IPS DF 6.9 (cell line): Measurements from ENCODE around the gene MKI67.
"Not testable (repeated sequence)": the region's sequence is repeated elsewhere in the genome, so short reads cannot be mapped to it uniquely, and the experiment has no call there.

ENCODE experiments used
- DNase-seq: peaks from one replicate; pipeline ENCODE4 v3.0.0-alpha.2; 2013; ENCODE audit warnings: low read depth, low spot score
- H3K27ac ChIP-seq: one replicate; pipeline ENCODE4 v1.5.1; 2013; ENCODE audit warnings: low read length, control low read depth
- H3K27me3 ChIP-seq: 2 replicates; pipeline ENCODE4 v1.6.1; 2013; ENCODE audit warnings: mild to moderate bottlenecking, low read length; ENCODE audit not compliant: control insufficient read depth, insufficient read depth
- H3K36me3 ChIP-seq: 2 replicates; pipeline ENCODE4 v1.6.1; 2013; ENCODE audit warnings: low read length; ENCODE audit not compliant: control insufficient read depth, insufficient read depth
- H3K4me1 ChIP-seq: 2 replicates; pipeline ENCODE4 v1.6.1; 2013; ENCODE audit warnings: low read length; ENCODE audit not compliant: control insufficient read depth, insufficient read depth
- H3K4me3 ChIP-seq: 2 replicates; pipeline ENCODE4 v1.5.1; 2013; ENCODE audit warnings: mild to moderate bottlenecking, low read length
- H3K9me3 ChIP-seq: 2 replicates; pipeline ENCODE4 v1.6.1; 2013; ENCODE audit warnings: low read length, inconsistent platforms; ENCODE audit not compliant: control insufficient read depth, insufficient read depth
- WGBS: extraction: QIAGEN DNeasy Blood & Tissue Kit; methylation state at CpG from one replicate; pipeline ENCODE4 v1.1.7; 2013; ENCODE audit warnings: mixed read lengths, missing lambda C conversion rate; ENCODE audit not compliant: insufficient read length, insufficient coverage; 5-methylcytosine and 5-hydroxymethylcytosine counted together

Gene MKI67

GRCh38 chr10:128096486-128097199, 29.6 kb downstream of the MKI67 start:
- DNase-seq = no peak
- no peak overlapping the region for H3K27ac ChIP-seq
- no peaks in the 10 kb centered on the region for H3K9me3 ChIP-seq
- no peak overlapping the region for H3K4me3 ChIP-seq
- no peaks in the 10 kb centered on the region for H3K4me1 ChIP-seq
- WGBS = no CpG with 5 or more reads among the region's 5 CpGs
- H3K36me3 ChIP-seq = peaks cover 22% of the 10 kb centered on the region
- no peaks in the 10 kb centered on the region for H3K27me3 ChIP-seq

GRCh38 chr10:128095753-128096469, 30.3 kb downstream of the MKI67 start:
- no CpG with 5 or more reads among the region's 11 CpGs for WGBS
- Histone ChIP-seq H3K4me3 (no peak overlapping the region), H3K27me3 (no peaks in the 10 kb centered on the region), H3K27ac (no peak overlapping the region), H3K4me1 (no peaks in the 10 kb centered on the region), H3K9me3 (no peaks in the 10 kb centered on the region), H3K36me3 (peaks cover 17% of the 10 kb centered on the region)
- no peak for DNase-seq

- Histone ChIP-seq H3K4me1 (no peaks in the 10 kb centered on the region), H3K27ac (no peak overlapping the region), H3K9me3 (no peaks in the 10 kb centered on the region), H3K4me3 (no peak overlapping the region), H3K36me3 (peaks cover 17% of the 10 kb centered on the region), H3K27me3 (no peaks in the 10 kb centered on the region)
- no CpG with 5 or more reads among the region's 11 CpGs for WGBS
- no peak for DNase-seq
These were observed 31.0 kb downstream of the MKI67 start for GRCh38 chr10:128095027-128095752.

GRCh38 chr10:128094596-128094995, 31.6 kb downstream of the MKI67 start:
- H3K4me1 ChIP-seq, H3K27ac ChIP-seq, DNase-seq, H3K4me3 ChIP-seq, H3K9me3 ChIP-seq, H3K27me3 ChIP-seq: not testable (repeated sequence)
- peaks cover 11% of the 10 kb centered on the region; the same call in 1 of the 2 replicates for H3K36me3 ChIP-seq
- no CpG with 5 or more reads among the region's 4 CpGs for WGBS

GRCh38 chr10:128092454-128092853, 33.8 kb downstream of the MKI67 start:
- WGBS = no CpG with 5 or more reads among the region's 3 CpGs
- Histone ChIP-seq H3K36me3 (peaks cover under 1% of the 10 kb centered on the region; the same call in 1 of the 2 replicates), H3K9me3 (no peaks in the 10 kb centered on the region), H3K27ac (no peak overlapping the region), H3K4me3 (no peak overlapping the region), H3K4me1 (no peaks in the 10 kb centered on the region), H3K27me3 (no peaks in the 10 kb centered on the region)
- DNase-seq = no peak

- H3K36me3 ChIP-seq = no peaks in the 10 kb centered on the region
- H3K4me1 ChIP-seq = no peaks in the 10 kb centered on the region
- H3K4me3 ChIP-seq = no peak overlapping the region
- no peak for DNase-seq
- H3K9me3 ChIP-seq = no peaks in the 10 kb centered on the region
- no CpG with 5 or more reads among the region's 17 CpGs for WGBS
- no peaks in the 10 kb centered on the region for H3K27me3 ChIP-seq
- no peak overlapping the region for H3K27ac ChIP-seq
These were observed 34.5 kb downstream of the MKI67 start for GRCh38 chr10:128091636-128092210.

GRCh38 chr10:128087884-128088709, 38.1 kb downstream of the MKI67 start:
- Histone ChIP-seq H3K27ac (no peak overlapping the region), H3K4me3 (no peak overlapping the region), H3K9me3 (no peaks in the 10 kb centered on the region), H3K36me3 (no peaks in the 10 kb centered on the region), H3K4me1 (peaks cover 6% of the 10 kb centered on the region), H3K27me3 (no peaks in the 10 kb centered on the region)
- DNase-seq = no peak
- no CpG with 5 or more reads among the region's 12 CpGs for WGBS

GRCh38 chr10:128087146-128087883, 38.9 kb downstream of the MKI67 start:
- Histone ChIP-seq H3K4me1 (peaks cover 6% of the 10 kb centered on the region), H3K27me3 (no peaks in the 10 kb centered on the region), H3K4me3 (no peak overlapping the region), H3K9me3 (no peaks in the 10 kb centered on the region), H3K36me3 (no peaks in the 10 kb centered on the region), H3K27ac (no peak overlapping the region)
- DNase-seq = no peak
- no CpG with 5 or more reads among the region's 7 CpGs for WGBS

GRCh38 chr10:128086003-128086863, 40.0 kb downstream of the MKI67 start:
- whole genome bisulfite sequencing = no CpG with 5 or more reads among the region's 10 CpGs
- no peak overlapping the region for H3K27ac ChIP-seq
- peaks cover 6% of the 10 kb centered on the region for H3K4me1 ChIP-seq
- no peak overlapping the region for H3K4me3 ChIP-seq
- no peaks in the 10 kb centered on the region for H3K27me3 ChIP-seq
- DNase-seq = no peak
- no peaks in the 10 kb centered on the region for H3K36me3 ChIP-seq
- H3K9me3 ChIP-seq = no peaks in the 10 kb centered on the region
